HepG2 (cell line): Measurements from ENCODE around the gene GAS6.

Experiments
- BHLHE40 ChIP-seq: IDR thresholded peaks from 2 replicates; pipeline ENCODE4 v1.6.1; 2011; ENCODE audit warnings: low read length, improper control_type of control experiment
- EZH2 ChIP-seq: conservative IDR thresholded peaks from 2 replicates; pipeline ENCODE4 v1.6.1; 2012; ENCODE audit warnings: mild to moderate bottlenecking, low read depth, low read length, moderate library complexity
- FLYWCH1 ChIP-seq: sonication (generic); formaldehyde crosslinking; IDR thresholded peaks from 2 replicates; pipeline ENCODE4 v1.8.1; 2023; ENCODE audit warnings: mild to moderate bottlenecking, missing genetic modification reagents
- NR2F2 ChIP-seq: IDR thresholded peaks from 2 replicates; pipeline ENCODE4 v1.6.1; 2012; ENCODE audit warnings: low read depth, inconsistent platforms, borderline replicate concordance
- SIN3A ChIP-seq: IDR thresholded peaks from 2 replicates; pipeline ENCODE4 v1.6.1; 2011; ENCODE audit warnings: low read depth, mild to moderate bottlenecking, control low read depth, low read length, borderline replicate concordance
- ZNF121 ChIP-seq: sonication (generic); formaldehyde crosslinking; IDR thresholded peaks from 2 replicates; pipeline ENCODE4 v1.5.0; 2020; ENCODE audit warnings: mild to moderate bottlenecking, missing genetic modification reagents
- ZNF484 ChIP-seq: sonication (generic); formaldehyde crosslinking; IDR thresholded peaks from 2 replicates; pipeline ENCODE4 v1.5.1; 2020; ENCODE audit warnings: mild to moderate bottlenecking, low read depth, missing genetic modification reagents, borderline replicate concordance
- TF ChIP-seq, protein P1 (sequence below): sonication (generic); formaldehyde crosslinking; IDR thresholded peaks from 2 replicates; pipeline ENCODE4 v1.4.0; 2020; ENCODE audit warnings: missing genetic modification reagents
- TF ChIP-seq, protein P2 (sequence below): conservative IDR thresholded peaks from 2 replicates; pipeline ENCODE4 v1.6.1; 2018; ENCODE audit warnings: missing genetic modification reagents
- TF ChIP-seq, protein P3 (sequence below): sonication (generic); formaldehyde crosslinking; IDR thresholded peaks from 2 replicates; pipeline ENCODE4 v1.4.0; 2020; ENCODE audit warnings: mild to moderate bottlenecking, missing genetic modification reagents
- TF ChIP-seq, protein P4 (sequence below): sonication (generic); formaldehyde crosslinking; IDR thresholded peaks from 2 replicates; pipeline ENCODE4 v1.4.0; 2020; ENCODE audit warnings: missing genetic modification reagents
- TF ChIP-seq, protein P5 (sequence below), 2 experiments: sonication (generic) in 1 of 2; formaldehyde crosslinking in 1 of 2; IDR thresholded peaks; 2 replicates each; pipeline versions ENCODE4 v1.4.0 to v1.6.1; 2016 to 2020; ENCODE audit warnings: borderline replicate concordance in 1 of 2, low read depth in 1 of 2, mild to moderate bottlenecking in 1 of 2, missing genetic modification reagents in 1 of 2

DNA sequence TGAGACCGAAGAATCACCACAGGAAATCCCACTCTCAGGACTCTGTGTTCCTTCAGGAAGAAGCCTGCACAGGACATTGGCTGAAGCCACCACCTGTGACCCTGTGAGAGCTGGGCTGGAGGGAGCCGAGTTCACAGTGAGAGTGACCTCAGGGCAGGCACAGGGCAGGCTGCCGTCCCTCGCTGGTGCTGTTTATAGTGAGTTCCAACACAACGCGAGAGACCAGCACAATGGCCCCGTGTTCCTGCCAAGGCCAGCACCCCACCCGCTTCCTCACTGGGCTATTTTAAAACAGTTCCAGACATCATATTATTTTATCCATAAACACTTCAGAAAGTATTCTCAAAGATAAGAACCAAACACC lies 18.4 kb upstream of the GAS6 start:
- TF ChIP-seq, protein P1, sequence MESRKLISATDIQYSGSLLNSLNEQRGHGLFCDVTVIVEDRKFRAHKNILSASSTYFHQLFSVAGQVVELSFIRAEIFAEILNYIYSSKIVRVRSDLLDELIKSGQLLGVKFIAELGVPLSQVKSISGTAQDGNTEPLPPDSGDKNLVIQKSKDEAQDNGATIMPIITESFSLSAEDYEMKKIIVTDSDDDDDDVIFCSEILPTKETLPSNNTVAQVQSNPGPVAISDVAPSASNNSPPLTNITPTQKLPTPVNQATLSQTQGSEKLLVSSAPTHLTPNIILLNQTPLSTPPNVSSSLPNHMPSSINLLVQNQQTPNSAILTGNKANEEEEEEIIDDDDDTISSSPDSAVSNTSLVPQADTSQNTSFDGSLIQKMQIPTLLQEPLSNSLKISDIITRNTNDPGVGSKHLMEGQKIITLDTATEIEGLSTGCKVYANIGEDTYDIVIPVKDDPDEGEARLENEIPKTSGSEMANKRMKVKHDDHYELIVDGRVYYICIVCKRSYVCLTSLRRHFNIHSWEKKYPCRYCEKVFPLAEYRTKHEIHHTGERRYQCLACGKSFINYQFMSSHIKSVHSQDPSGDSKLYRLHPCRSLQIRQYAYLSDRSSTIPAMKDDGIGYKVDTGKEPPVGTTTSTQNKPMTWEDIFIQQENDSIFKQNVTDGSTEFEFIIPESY (CRISPR knock-in tag): no peak
- TF ChIP-seq, protein P2, sequence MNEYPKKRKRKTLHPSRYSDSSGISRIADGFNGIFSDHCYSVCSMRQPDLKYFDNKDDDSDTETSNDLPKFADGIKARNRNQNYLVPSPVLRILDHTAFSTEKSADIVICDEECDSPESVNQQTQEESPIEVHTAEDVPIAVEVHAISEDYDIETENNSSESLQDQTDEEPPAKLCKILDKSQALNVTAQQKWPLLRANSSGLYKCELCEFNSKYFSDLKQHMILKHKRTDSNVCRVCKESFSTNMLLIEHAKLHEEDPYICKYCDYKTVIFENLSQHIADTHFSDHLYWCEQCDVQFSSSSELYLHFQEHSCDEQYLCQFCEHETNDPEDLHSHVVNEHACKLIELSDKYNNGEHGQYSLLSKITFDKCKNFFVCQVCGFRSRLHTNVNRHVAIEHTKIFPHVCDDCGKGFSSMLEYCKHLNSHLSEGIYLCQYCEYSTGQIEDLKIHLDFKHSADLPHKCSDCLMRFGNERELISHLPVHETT: no peak
- TF ChIP-seq NR2F2 (no peak), ZNF121 (no peak), SIN3A (no peak), BHLHE40 (no peak), FLYWCH1 (no peak), ZNF484 (CRISPR knock-in tag) (no peak), EZH2 (no peak)
- TF ChIP-seq, protein P3, sequence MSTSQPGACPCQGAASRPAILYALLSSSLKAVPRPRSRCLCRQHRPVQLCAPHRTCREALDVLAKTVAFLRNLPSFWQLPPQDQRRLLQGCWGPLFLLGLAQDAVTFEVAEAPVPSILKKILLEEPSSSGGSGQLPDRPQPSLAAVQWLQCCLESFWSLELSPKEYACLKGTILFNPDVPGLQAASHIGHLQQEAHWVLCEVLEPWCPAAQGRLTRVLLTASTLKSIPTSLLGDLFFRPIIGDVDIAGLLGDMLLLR (CRISPR knock-in tag): no peak
- TF ChIP-seq, protein P4, sequence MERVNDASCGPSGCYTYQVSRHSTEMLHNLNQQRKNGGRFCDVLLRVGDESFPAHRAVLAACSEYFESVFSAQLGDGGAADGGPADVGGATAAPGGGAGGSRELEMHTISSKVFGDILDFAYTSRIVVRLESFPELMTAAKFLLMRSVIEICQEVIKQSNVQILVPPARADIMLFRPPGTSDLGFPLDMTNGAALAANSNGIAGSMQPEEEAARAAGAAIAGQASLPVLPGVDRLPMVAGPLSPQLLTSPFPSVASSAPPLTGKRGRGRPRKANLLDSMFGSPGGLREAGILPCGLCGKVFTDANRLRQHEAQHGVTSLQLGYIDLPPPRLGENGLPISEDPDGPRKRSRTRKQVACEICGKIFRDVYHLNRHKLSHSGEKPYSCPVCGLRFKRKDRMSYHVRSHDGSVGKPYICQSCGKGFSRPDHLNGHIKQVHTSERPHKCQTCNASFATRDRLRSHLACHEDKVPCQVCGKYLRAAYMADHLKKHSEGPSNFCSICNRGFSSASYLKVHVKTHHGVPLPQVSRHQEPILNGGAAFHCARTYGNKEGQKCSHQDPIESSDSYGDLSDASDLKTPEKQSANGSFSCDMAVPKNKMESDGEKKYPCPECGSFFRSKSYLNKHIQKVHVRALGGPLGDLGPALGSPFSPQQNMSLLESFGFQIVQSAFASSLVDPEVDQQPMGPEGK (CRISPR knock-in tag): no peak
- TF ChIP-seq, protein P5, sequence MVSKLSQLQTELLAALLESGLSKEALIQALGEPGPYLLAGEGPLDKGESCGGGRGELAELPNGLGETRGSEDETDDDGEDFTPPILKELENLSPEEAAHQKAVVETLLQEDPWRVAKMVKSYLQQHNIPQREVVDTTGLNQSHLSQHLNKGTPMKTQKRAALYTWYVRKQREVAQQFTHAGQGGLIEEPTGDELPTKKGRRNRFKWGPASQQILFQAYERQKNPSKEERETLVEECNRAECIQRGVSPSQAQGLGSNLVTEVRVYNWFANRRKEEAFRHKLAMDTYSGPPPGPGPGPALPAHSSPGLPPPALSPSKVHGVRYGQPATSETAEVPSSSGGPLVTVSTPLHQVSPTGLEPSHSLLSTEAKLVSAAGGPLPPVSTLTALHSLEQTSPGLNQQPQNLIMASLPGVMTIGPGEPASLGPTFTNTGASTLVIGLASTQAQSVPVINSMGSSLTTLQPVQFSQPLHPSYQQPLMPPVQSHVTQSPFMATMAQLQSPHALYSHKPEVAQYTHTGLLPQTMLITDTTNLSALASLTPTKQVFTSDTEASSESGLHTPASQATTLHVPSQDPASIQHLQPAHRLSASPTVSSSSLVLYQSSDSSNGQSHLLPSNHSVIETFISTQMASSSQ (IDR thresholded peaks at IDR 0.05; ENCODE audit: low read depth): no peak
- TF ChIP-seq, protein P5 (CRISPR knock-in tag; IDR thresholded peaks at IDR 0.05; ENCODE audit: borderline replicate concordance): no peak
